Anterior cingulate cortex (tissue), 58 donors: ENCODE results near the gene SNX32.

Experiments
- DNase-seq, 58 donors: peaks; one replicate each; lab custom pipeline; 2025; lab: John Stamatoyannopoulos, UW

Gene SNX32

GRCh38 chr11:65864706-65865471 is 31.1 kb downstream of the SNX32 start:
- no peak for DNase-seq

GRCh38 chr11:65865550-65866172 is 31.9 kb downstream of the SNX32 start:
- DNase-seq, result no peak

- no peak for DNase-seq
These were observed 32.9 kb downstream of the SNX32 start for GRCh38 chr11:65866509-65867283.

- DNase-seq, result no peak
These were observed 33.7 kb downstream of the SNX32 start for GRCh38 chr11:65867284-65868071.

GRCh38 chr11:65868076-65868667 is 34.4 kb downstream of the SNX32 start:
- peak in 22 of 58 donors; percentile 11 to 65 (median 32) for DNase-seq

- no peak for DNase-seq
These were observed 35.1 kb downstream of the SNX32 start for GRCh38 chr11:65868907-65869306.

- no peak for DNase-seq
These were observed 36.0 kb downstream of the SNX32 start for GRCh38 chr11:65869643-65870306.

- DNase-seq, result no peak
These were observed 36.5 kb downstream of the SNX32 start for GRCh38 chr11:65870307-65870658.

GRCh38 chr11:65870706-65871681 is 37.2 kb downstream of the SNX32 start:
- no peak for DNase-seq

- peak in 2 of 58 donors; percentile 8 to 32 for DNase-seq
These were observed 38.2 kb downstream of the SNX32 start for GRCh38 chr11:65871811-65872548.

- peak in 2 of 58 donors; percentile 21 to 32 for DNase-seq
These were observed 39.0 kb downstream of the SNX32 start, which contains the start of gene EFEMP2 for GRCh38 chr11:65872586-65873317. Gene EFEMP2 (minus strand): TSS chr11:65872800. CDS start chr11:65872354, 446 bp downstream.

- peak in 57 of 58 donors; percentile 24 to 94 (median 86) for DNase-seq
These were observed 39.8 kb downstream of the SNX32 start for GRCh38 chr11:65873318-65874156.

- no peak for DNase-seq
These were observed 45.9 kb downstream of the SNX32 start, which contains the start of gene CTSW for GRCh38 chr11:65879617-65880016. Gene CTSW (plus strand): TSS chr11:65879837. CDS start chr11:65879855, 18 bp downstream.

GRCh38 chr11:65880027-65880426 is 46.3 kb downstream of the SNX32 start:
- DNase-seq, result no peak

GRCh38 chr11:65880844-65881421 is 47.2 kb downstream of the SNX32 start:
- no peak for DNase-seq
